Kidney tubule cell (primary cell): ENCODE results near the gene NKX6-2.
"Not testable (repeated sequence)": the region's sequence is repeated elsewhere in the genome, so short reads cannot be mapped to it uniquely, and the experiment has no call there.

Source experiments
- DNase-seq: peaks from one replicate; pipeline ENCODE4 v3.0.0-alpha.2; 2018; ENCODE audit warnings: low spot score

The NKX6-2 gene

GRCh38 chr10:132780356-132780755 lies 5.6 kb downstream of the NKX6-2 start:
- no peak for DNase-seq

GRCh38 chr10:132779549-132780294 lies 6.2 kb downstream of the NKX6-2 start:
- DNase-seq: no peak

- DNase-seq: no peak
Observed at GRCh38 chr10:132777441-132777840, 8.5 kb downstream of the NKX6-2 start.

- DNase-seq: no peak
Observed at GRCh38 chr10:132776821-132777220, 9.1 kb downstream of the NKX6-2 start.

- no peak for DNase-seq
Observed at GRCh38 chr10:132776186-132776585, 9.8 kb downstream of the NKX6-2 start.

- DNase-seq: no peak
Observed at GRCh38 chr10:132774902-132775863, 10.8 kb downstream of the NKX6-2 start.

- no peak for DNase-seq
Observed at GRCh38 chr10:132774181-132774901, 11.6 kb downstream of the NKX6-2 start.

GRCh38 chr10:132772816-132773215 lies 13.1 kb downstream of the NKX6-2 start:
- DNase-seq: not testable (repeated sequence)

GRCh38 chr10:132770061-132771021 lies 15.6 kb downstream of the NKX6-2 start:
- no peak for DNase-seq

GRCh38 chr10:132768346-132769248 lies 17.4 kb downstream of the NKX6-2 start:
- no peak for DNase-seq

GRCh38 chr10:132766291-132766690 lies 19.7 kb downstream of the NKX6-2 start:
- DNase-seq: no peak

GRCh38 chr10:132765435-132765834 lies 20.5 kb downstream of the NKX6-2 start:
- no peak for DNase-seq

- peak; percentile 12 for DNase-seq
Observed at GRCh38 chr10:132764108-132764507, 21.8 kb downstream of the NKX6-2 start.

GRCh38 chr10:132763545-132763944 lies 22.4 kb downstream of the NKX6-2 start:
- no peak for DNase-seq

- no peak for DNase-seq
Observed at GRCh38 chr10:132762267-132762666, 23.7 kb downstream of the NKX6-2 start.

GRCh38 chr10:132761395-132762060 lies 24.4 kb downstream of the NKX6-2 start:
- DNase-seq: no peak

GRCh38 chr10:132758865-132759264 lies 27.1 kb downstream of the NKX6-2 start:
- no peak for DNase-seq

- no peak for DNase-seq
Observed at GRCh38 chr10:132757171-132757570, 28.8 kb downstream of the NKX6-2 start.

- DNase-seq: no peak
Observed at GRCh38 chr10:132756591-132756990, 29.4 kb downstream of the NKX6-2 start.
